ENCODE data around the gene OR2A2. TPM values are rescaled to one million over a fixed set of nuclear protein-coding genes. Genes with fewer than 3 reads are reported as not detected.

OR2A2 gene
- total and polyA plus RNA-seq, 3 donors from 2014 or later: not detected

GRCh38 chr7:144142187-144142586, 32.8 kb downstream of the OR2A2 start:
- Histone ChIP-seq H3K4me1 (no peaks in the 10 kb centered on the region), H3K9me3 (no peaks in the 10 kb centered on the region), H3K4me3 (no peak overlapping the region), H3K36me3 (ENCODE audit: low read depth, missing control alignments) (no peaks in the 10 kb centered on the region), H3K27ac (no peak overlapping the region), H3K27me3 (no peaks in the 10 kb centered on the region)
- TF ChIP-seq CTCF (IDR thresholded peaks at IDR 0.05) (no peak), POLR2A (IDR thresholded peaks at IDR 0.05) (no peak)
- WGBS, 2 donors: 80 to 96% methylated on average over 3 of the region's 3 CpGs
- no peak for DNase-seq
- intact Hi-C loops (cut with DNase I; ENCODE audit: low total_unique reads): no loop called here

- H3K27ac ChIP-seq: no peak overlapping the region
- H3K9me3 ChIP-seq: no peaks in the 10 kb centered on the region
- H3K4me3 ChIP-seq: no peak overlapping the region
- H3K27me3 ChIP-seq: no peaks in the 10 kb centered on the region
- H3K36me3 ChIP-seq (ENCODE audit: low read depth, missing control alignments): no peaks in the 10 kb centered on the region
- DNase-seq: no peak
- WGBS, 2 donors: 86 to 90% methylated on average over 3 of the region's 3 CpGs
- intact Hi-C loops (cut with DNase I; ENCODE audit: low total_unique reads): no loop called here
- TF ChIP-seq CTCF (IDR thresholded peaks at IDR 0.05) (no peak), POLR2A (IDR thresholded peaks at IDR 0.05) (no peak)
- no peaks in the 10 kb centered on the region for H3K4me1 ChIP-seq
Measured at GRCh38 chr7:144144426-144144825, 35.0 kb downstream of the OR2A2 start.

- no peak for DNase-seq
- no peaks in the 10 kb centered on the region for H3K36me3 ChIP-seq (ENCODE audit: low read depth, missing control alignments)
- no peaks in the 10 kb centered on the region for H3K27me3 ChIP-seq
- H3K27ac ChIP-seq: no peak overlapping the region
- 69 to 74% methylated on average over 2 of the region's 2 CpGs for WGBS, 2 donors
- no peaks in the 10 kb centered on the region for H3K9me3 ChIP-seq
- H3K4me1 ChIP-seq: no peaks in the 10 kb centered on the region
- intact Hi-C loops (cut with DNase I; ENCODE audit: low total_unique reads): no loop called here
- no peak for TF ChIP-seq POLR2A (IDR thresholded peaks at IDR 0.05)
- no peak for TF ChIP-seq CTCF (IDR thresholded peaks at IDR 0.05)
- H3K4me3 ChIP-seq: no peak overlapping the region
Measured at GRCh38 chr7:144148224-144148827, 38.9 kb downstream of the OR2A2 start.

- TF ChIP-seq POLR2A (IDR thresholded peaks at IDR 0.05) (no peak), CTCF (IDR thresholded peaks at IDR 0.05) (no peak)
- intact Hi-C loops (cut with DNase I; ENCODE audit: low total_unique reads): no loop called here
Measured at GRCh38 chr7:144158861-144159260, 49.5 kb downstream of the OR2A2 start.

More at GRCh38 chr7:144158861-144159260, 49.5 kb downstream of the OR2A2 start:
- H3K4me3 ChIP-seq: no peak overlapping the region
- H3K36me3 ChIP-seq (ENCODE audit: low read depth, missing control alignments): no peaks in the 10 kb centered on the region
- H3K27me3 ChIP-seq: no peaks in the 10 kb centered on the region
- H3K4me1 ChIP-seq: no peaks in the 10 kb centered on the region
- no peaks in the 10 kb centered on the region for H3K9me3 ChIP-seq
- 84 to 95% methylated on average over 1 of the region's 1 CpG for WGBS, 2 donors
- no peak overlapping the region for H3K27ac ChIP-seq
- DNase-seq: no peak

Small RNA genes within 50 kb of the gene (small RNA-seq; reads per million reads assigned to genes)
- gene OR2A41P: 0 reads per million in 2 donors

Other genes starting within 250 kb of the OR2A2 start
- gene TCAF1, start 207.4 kb upstream of the OR2A2 start, total RNA-seq: 10 to 100 TPM; 21.3 to 28.7 TPM
- 6.2 TPM for gene TCAF1, start 207.4 kb upstream of the OR2A2 start, polyA plus RNA-seq (ENCODE audit: insufficient read depth, low read depth, low replicate concordance)
- gene OR2F2, start 174.3 kb upstream of the OR2A2 start, total RNA-seq: 1 to 10 TPM; 1.2 to 3.5 TPM
- 0.30 TPM for gene OR2F2, start 174.3 kb upstream of the OR2A2 start, polyA plus RNA-seq (ENCODE audit: insufficient read depth, low read depth, low replicate concordance)
- 1 to 10 TPM; 2.2 to 5.3 TPM for gene OR2F1, start 154.7 kb upstream of the OR2A2 start, total RNA-seq
- gene OR2F1, start 154.7 kb upstream of the OR2A2 start, polyA plus RNA-seq (ENCODE audit: insufficient read depth, low read depth, low replicate concordance): 0.20 TPM
- gene OR6B1, start 109.3 kb upstream of the OR2A2 start, total RNA-seq: 1 to 10 TPM; 1.4 to 1.8 TPM
- gene OR6B1, start 109.3 kb upstream of the OR2A2 start, polyA plus RNA-seq (ENCODE audit: insufficient read depth, low read depth, low replicate concordance): 0.53 TPM
- under 1 TPM; 0.31 to 0.43 TPM for gene OR2A5, start 60.6 kb upstream of the OR2A2 start, total RNA-seq
- not detected for gene OR2A5, start 60.6 kb upstream of the OR2A2 start, polyA plus RNA-seq (ENCODE audit: insufficient read depth, low read depth, low replicate concordance)
- under 1 TPM in 1 of 2 donors, not detected in 1; 0.19 TPM for gene OR2A25, start 39.8 kb upstream of the OR2A2 start, total RNA-seq
- gene OR2A25, start 39.8 kb upstream of the OR2A2 start, polyA plus RNA-seq (ENCODE audit: insufficient read depth, low read depth, low replicate concordance): 0.18 TPM
- under 1 TPM; 0.06 to 0.39 TPM for gene OR2A12, start 23.3 kb upstream of the OR2A2 start, total RNA-seq
- gene OR2A12, start 23.3 kb upstream of the OR2A2 start, polyA plus RNA-seq (ENCODE audit: insufficient read depth, low read depth, low replicate concordance): not detected
- gene OR2A14, start 13.6 kb downstream of the OR2A2 start, total RNA-seq: not detected
- not detected for gene OR2A14, start 13.6 kb downstream of the OR2A2 start, polyA plus RNA-seq (ENCODE audit: insufficient read depth, low read depth, low replicate concordance)
- gene CTAGE4, start 73.9 kb downstream of the OR2A2 start, total RNA-seq: 10 to 100 TPM in 1 of 2 donors, 1 to 10 TPM in 1; 7.5 to 13.1 TPM
- not detected for gene CTAGE4, start 73.9 kb downstream of the OR2A2 start, polyA plus RNA-seq (ENCODE audit: insufficient read depth, low read depth, low replicate concordance)
- gene ARHGEF35, start 86.2 kb downstream of the OR2A2 start, total RNA-seq: 1 to 10 TPM in 1 of 2 donors, under 1 TPM in 1; 0.87 to 1.3 TPM
- 3.0 TPM for gene ARHGEF35, start 86.2 kb downstream of the OR2A2 start, polyA plus RNA-seq (ENCODE audit: insufficient read depth, low read depth, low replicate concordance)
- gene OR2A42, start 130.0 kb downstream of the OR2A2 start, total RNA-seq: not detected
- not detected for gene OR2A42, start 130.0 kb downstream of the OR2A2 start, polyA plus RNA-seq (ENCODE audit: insufficient read depth, low read depth, low replicate concordance)
- 1 to 10 TPM in 1 of 2 donors, under 1 TPM in 1; 0.63 to 1.2 TPM for gene OR2A7, start 155.2 kb downstream of the OR2A2 start, total RNA-seq
- gene OR2A7, start 155.2 kb downstream of the OR2A2 start, polyA plus RNA-seq (ENCODE audit: insufficient read depth, low read depth, low replicate concordance): 1.1 TPM
- gene CTAGE8, start 159.7 kb downstream of the OR2A2 start, total RNA-seq: 10 to 100 TPM in 1 of 2 donors, 1 to 10 TPM in 1; 4.4 to 13.7 TPM
- 16.6 TPM for gene CTAGE8, start 159.7 kb downstream of the OR2A2 start, polyA plus RNA-seq (ENCODE audit: insufficient read depth, low read depth, low replicate concordance)
- gene OR2A1, start 202.8 kb downstream of the OR2A2 start, total RNA-seq: under 1 TPM in 1 of 2 donors, not detected in 1; 0.37 TPM
- 0.20 TPM for gene OR2A1, start 202.8 kb downstream of the OR2A2 start, polyA plus RNA-seq (ENCODE audit: insufficient read depth, low read depth, low replicate concordance)
- 1 to 10 TPM; 4.3 to 5.2 TPM for gene ARHGEF5, start 245.8 kb downstream of the OR2A2 start, total RNA-seq
- gene ARHGEF5, start 245.8 kb downstream of the OR2A2 start, polyA plus RNA-seq (ENCODE audit: insufficient read depth, low read depth, low replicate concordance): 5.0 TPM